Sigmoid colon (tissue), 4 donors: ENCODE results near the gene BAZ1A.

Source experiments
- CTCF ChIP-seq, 4 experiments: fragments of 450-650 bp in 3 of 4; fragments of 200-600 bp in 1 of 4; IDR thresholded peaks; one replicate each; pipeline ENCODE4 v1.5.1; 2016 to 2019; ENCODE audit warnings: antibody characterized with exemption in 4 of 4, mild to moderate bottlenecking in 3 of 4, moderate library complexity in 2 of 4
- EP300 ChIP-seq, 4 donors: sonication (generic); formaldehyde crosslinking; IDR thresholded peaks; one replicate each; pipeline ENCODE4 v1.6.1; 2017; ENCODE audit warnings: antibody characterized with exemption in 4 of 4

GRCh38 chr14:34863844-34864243 is 11.3 kb downstream of the BAZ1A start:
- TF ChIP-seq CTCF (IDR thresholded peaks at IDR 0.05) (no peak), EP300 (IDR thresholded peaks at IDR 0.05) (no peak)
